Urothelium cell line (cell line): ENCODE measurements around the gene FABP6.

Source experiments
- DNase-seq: peaks from one replicate; pipeline ENCODE4 v3.0.0; 2011; ENCODE audit warnings: low spot score, mixed read lengths
- FAIRE-seq: peaks from 2 replicates; lab custom pipeline; 2011; peaks lifted over from hg19 to GRCh38; lab: Jason Lieb, UNC

FABP6 gene

GRCh38 chr5:160260881-160261815, 31.8 kb downstream of the FABP6 start:
- DNase-seq (no peak), FAIRE-seq (no peak)

- DNase-seq (no peak), FAIRE-seq (no peak)
Observed at GRCh38 chr5:160262151-160263074, 33.1 kb downstream of the FABP6 start.

- no peak for FAIRE-seq
- DNase-seq = no peak
Observed at GRCh38 chr5:160263326-160263855, 34.1 kb downstream of the FABP6 start.

GRCh38 chr5:160266044-160266443, 36.7 kb downstream of the FABP6 start:
- FAIRE-seq = no peak
- no peak for DNase-seq

GRCh38 chr5:160266752-160267345, 37.5 kb downstream of the FABP6 start:
- FAIRE-seq (no peak), DNase-seq (no peak)

GRCh38 chr5:160268121-160268520, 38.8 kb downstream of the FABP6 start:
- FAIRE-seq (no peak), DNase-seq (no peak)

GRCh38 chr5:160269017-160269416, 39.7 kb downstream of the FABP6 start:
- DNase-seq (no peak), FAIRE-seq (no peak)

DNA sequence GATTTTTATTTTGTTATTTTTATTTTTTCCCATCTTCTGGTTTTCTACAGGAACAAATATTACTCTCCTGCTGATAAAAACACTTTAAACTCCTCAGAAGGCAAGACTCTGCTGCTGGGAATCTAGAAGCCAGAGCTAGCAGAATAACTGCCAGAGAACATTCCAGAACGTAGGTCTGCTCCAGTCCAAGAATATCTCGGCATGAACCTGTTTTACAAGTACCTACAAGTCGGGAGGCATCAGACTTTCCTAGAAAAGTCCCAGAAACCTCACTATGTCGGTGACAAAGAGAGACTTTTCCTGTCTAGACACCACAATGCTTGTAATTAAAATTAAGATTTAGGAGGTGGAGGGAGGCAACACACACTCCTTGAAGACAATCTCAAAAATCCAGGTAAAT, 41.4 kb downstream of the FABP6 start:
- FAIRE-seq (no peak), DNase-seq (no peak)

GRCh38 chr5:160271396-160271795, 42.1 kb downstream of the FABP6 start:
- FAIRE-seq (no peak), DNase-seq (no peak)

GRCh38 chr5:160271836-160272235, 42.5 kb downstream of the FABP6 start:
- DNase-seq = no peak
- no peak for FAIRE-seq

DNA sequence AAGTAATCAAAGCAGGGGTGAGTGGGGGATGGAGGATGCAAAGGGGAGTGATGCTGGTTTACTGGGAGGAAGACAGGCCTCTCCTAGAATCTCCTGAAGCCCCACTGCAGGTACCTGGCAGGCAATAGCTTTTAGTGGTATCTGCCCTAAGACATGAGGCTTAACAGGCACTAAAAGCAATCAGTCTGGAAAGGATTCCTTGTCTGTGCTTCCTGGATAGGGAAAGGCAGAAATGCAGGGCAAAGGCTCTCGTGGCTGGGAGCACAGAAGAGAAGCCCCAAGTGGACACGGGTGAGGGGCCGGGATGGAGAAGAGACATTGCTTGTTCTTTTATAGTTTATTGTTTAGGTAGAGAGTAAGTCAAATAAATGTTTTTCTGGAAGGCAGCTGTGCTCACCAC, 43.0 kb downstream of the FABP6 start:
- FAIRE-seq = no peak
- DNase-seq = no peak

DNA sequence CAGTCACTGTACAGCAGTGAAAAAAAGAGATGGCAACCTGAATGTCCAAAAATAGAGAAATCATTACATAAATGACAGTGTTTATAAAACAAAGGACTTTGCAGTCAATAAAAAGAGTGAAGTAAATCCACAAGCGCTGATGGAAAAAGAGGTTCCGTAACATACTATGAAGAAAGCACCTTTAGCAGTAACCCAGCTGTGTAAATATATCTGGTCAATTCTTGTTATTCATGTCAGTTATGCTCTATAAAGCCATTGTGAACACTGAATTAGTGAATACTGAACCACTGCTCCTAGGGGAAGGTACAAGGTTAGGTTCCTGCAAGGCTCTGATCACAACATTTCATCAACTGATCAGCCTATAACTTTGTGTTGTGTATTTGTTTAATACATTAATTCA, 43.6 kb downstream of the FABP6 start:
- DNase-seq = no peak
- no peak for FAIRE-seq

DNA sequence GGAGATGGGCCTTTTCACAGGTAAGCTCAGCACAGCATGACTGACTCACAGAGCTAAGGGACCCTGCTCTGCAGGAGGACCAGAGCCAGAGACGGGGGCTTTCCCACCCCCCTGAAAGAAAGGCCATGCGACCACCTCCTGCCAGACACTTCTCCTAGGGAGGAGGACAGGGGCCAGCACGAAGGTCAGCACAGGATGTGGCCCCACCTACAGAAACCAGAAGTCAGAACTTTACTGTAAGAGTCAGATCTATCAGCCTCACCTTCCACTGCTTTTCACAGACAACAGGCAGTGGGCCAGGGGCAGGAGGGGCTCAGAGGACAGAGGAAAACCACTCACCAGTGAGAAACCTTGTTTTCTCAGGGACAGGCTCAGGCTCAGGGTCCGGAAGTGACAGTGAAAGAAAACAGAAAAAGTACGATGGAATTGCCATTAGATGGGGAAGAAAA, 45.2 kb downstream of the FABP6 start:
- DNase-seq (no peak), FAIRE-seq (no peak)

DNA sequence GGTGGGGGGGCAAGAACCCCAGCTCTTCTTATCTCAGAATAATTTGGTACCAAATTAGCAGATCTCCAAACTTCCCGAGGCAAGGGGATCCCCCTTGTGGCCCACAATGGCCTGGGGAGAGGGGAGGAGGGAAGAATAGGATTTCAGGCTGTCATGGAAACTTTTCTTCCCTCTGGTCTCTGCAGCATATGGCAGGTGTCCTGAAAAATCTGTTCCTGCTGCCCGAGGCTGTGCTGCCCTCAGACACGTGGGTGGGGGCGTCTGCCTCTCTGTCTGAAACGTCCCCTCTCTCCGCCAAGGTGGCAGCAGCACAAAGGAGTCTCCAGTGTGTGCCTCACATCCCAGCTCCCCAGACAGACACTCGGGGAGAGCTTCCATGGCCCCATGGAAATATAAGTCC, 49.0 kb downstream of the FABP6 start:
- DNase-seq (no peak), FAIRE-seq (no peak)

GRCh38 chr5:160280384-160281095, 51.2 kb downstream of the FABP6 start:
- no peak for FAIRE-seq
- DNase-seq = no peak

DNA sequence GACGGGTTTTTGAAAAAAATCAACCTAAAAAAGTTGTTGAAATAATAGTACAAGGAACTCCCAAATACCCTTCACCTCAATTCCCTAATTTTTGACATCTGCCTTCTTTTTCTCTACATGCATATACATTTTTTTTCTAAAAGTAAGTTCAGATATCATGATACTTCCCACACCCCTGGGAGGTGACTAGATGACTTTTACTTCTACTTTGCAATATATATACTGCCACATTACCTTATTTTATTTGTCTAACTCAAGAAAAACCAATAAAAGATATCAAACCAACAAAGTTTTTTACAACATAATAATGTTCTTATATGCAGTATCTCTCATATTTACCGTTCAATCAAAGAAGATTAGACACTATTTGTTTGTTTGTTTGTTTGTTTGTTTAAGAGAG, 52.0 kb downstream of the FABP6 start:
- FAIRE-seq (no peak), DNase-seq (no peak)

DNA sequence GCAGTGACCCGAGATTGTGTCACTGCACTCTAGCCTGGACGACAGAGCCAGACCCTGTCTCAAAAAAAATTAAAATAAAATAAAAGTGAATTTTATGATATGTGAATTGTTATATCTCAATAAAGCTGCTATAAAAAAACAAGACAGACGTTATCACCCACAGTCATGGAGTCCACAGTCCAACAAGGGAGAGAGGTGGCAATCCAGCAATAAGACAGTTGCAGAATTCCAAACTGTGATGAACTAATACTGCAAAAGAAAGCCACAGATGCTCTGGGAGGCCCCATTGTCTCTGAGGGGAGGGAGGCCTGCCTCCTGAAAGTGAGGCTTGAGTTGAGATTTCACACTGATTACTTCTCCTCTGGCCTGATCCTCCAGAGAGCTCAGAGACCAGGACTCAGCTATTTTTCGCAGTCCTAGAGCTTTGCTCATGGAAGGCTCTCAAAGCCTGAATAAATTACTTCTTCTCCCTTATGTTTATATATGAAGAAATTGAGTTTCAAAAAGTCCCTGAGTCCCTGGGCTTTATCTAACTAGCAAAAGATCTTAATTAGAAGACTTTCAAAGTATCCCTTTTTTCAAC, 55.1 kb downstream of the FABP6 start:
- FAIRE-seq = no peak
- DNase-seq = no peak

GRCh38 chr5:160285316-160285715, 56.0 kb downstream of the FABP6 start:
- DNase-seq = no peak
- FAIRE-seq = no peak

- DNase-seq (no peak), FAIRE-seq (no peak)
Observed at GRCh38 chr5:160286947-160287346, 57.6 kb downstream of the FABP6 start.
